ENCODE measurements around the gene C10orf95.

C10orf95 gene

DNA sequence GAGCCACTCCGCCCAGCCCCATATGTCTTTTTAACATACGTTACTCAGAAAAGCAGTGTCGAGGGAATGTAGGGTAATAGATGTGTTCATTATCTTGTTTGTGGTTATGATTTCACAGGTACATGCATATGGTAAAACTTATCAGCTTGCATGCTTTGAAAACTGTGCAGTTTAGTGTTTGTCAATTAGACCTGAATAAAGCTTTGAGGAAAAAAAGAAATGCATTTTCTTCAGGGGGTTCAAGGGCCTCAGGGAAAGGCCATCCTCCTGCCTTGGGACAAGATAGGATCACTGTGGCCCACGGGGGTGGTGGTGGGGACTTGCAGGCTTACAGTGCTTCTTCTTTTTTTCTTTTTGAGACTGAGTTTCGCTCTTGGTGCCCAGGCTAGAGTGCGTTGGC, 16.0 kb upstream of the C10orf95 start:
- peaks cover 9% of the 10 kb centered on the region for H3K4me1 ChIP-seq
- H3K4me3 ChIP-seq (ENCODE audit: low read depth, low read length): no peak overlapping the region
- H3K9me3 ChIP-seq (ENCODE audit: control insufficient read depth, low read length): no peaks in the 10 kb centered on the region
- no peaks in the 10 kb centered on the region for H3K27me3 ChIP-seq (ENCODE audit: control insufficient read depth, insufficient read depth, low read length)
- no peak overlapping the region for H2AFZ ChIP-seq
- no peak overlapping the region for H3K27ac ChIP-seq
- TF ChIP-seq CTCF (IDR thresholded peaks at IDR 0.05): no peak
- no peak overlapping the region for H3K9ac ChIP-seq
- no peaks in the 10 kb centered on the region for H3K79me2 ChIP-seq
- no peak overlapping the region for H3K4me2 ChIP-seq (ENCODE audit: low read length)
- no peaks in the 10 kb centered on the region for H3K36me3 ChIP-seq (ENCODE audit: control insufficient read depth, insufficient read depth, low read length)

DNA sequence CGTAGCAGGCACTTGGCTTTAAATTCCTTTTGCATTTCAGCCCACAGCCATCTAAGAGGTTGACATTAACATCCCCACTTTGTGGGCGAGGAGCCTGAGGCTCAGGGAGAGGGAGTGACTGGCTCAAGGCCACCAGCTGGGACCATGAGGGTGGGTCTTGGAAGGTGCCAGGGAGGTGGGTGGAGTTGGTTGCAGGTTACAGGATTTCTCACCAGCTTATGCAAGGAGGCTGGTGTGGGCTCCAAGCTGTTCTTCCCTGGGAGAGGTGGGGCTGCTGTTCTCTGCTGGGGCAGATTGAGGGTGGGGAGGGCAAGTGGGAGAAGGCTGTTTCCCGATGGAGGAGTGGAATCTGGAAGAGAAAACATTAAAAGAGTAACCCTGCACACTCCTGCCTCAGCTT, 14.1 kb upstream of the C10orf95 start:
- TF ChIP-seq CTCF (IDR thresholded peaks at IDR 0.05): no peak
- H3K4me1 ChIP-seq: peaks cover 15% of the 10 kb centered on the region

GRCh38 chr10:102463983-102464382, 12.6 kb upstream of the C10orf95 start:
- no peak overlapping the region for H2AFZ ChIP-seq
- H3K4me2 ChIP-seq (ENCODE audit: low read length): no peak overlapping the region
- H3K4me1 ChIP-seq: peaks cover 15% of the 10 kb centered on the region
- no peak overlapping the region for H3K27ac ChIP-seq
- H3K79me2 ChIP-seq: peaks cover 2% of the 10 kb centered on the region
- H3K36me3 ChIP-seq (ENCODE audit: control insufficient read depth, insufficient read depth, low read length): no peaks in the 10 kb centered on the region
- no peaks in the 10 kb centered on the region for H3K27me3 ChIP-seq (ENCODE audit: control insufficient read depth, insufficient read depth, low read length)
- H3K9me3 ChIP-seq (ENCODE audit: control insufficient read depth, low read length): no peaks in the 10 kb centered on the region
- no peak for TF ChIP-seq CTCF (IDR thresholded peaks at IDR 0.05)
- H3K4me3 ChIP-seq (ENCODE audit: low read depth, low read length): no peak overlapping the region
- no peak overlapping the region for H3K9ac ChIP-seq

More for the DNA sequence above, 14.1 kb upstream of the C10orf95 start:
- Histone ChIP-seq H3K27me3 (ENCODE audit: control insufficient read depth, insufficient read depth, low read length) (no peaks in the 10 kb centered on the region), H3K79me2 (peaks cover 2% of the 10 kb centered on the region), H3K4me2 (ENCODE audit: low read length) (no peak overlapping the region), H3K9ac (no peak overlapping the region), H3K9me3 (ENCODE audit: control insufficient read depth, low read length) (no peaks in the 10 kb centered on the region), H3K27ac (no peak overlapping the region), H2AFZ (no peak overlapping the region), H3K4me3 (ENCODE audit: low read depth, low read length) (no peak overlapping the region), H3K36me3 (ENCODE audit: control insufficient read depth, insufficient read depth, low read length) (no peaks in the 10 kb centered on the region)

GRCh38 chr10:102462512-102463054, 11.2 kb upstream of the C10orf95 start:
- peak overlapping the region; percentile 59 for H2AFZ ChIP-seq
- H3K4me2 ChIP-seq (ENCODE audit: low read length): no peak overlapping the region

More at GRCh38 chr10:102462512-102463054, 11.2 kb upstream of the C10orf95 start:
- Histone ChIP-seq H3K27me3 (ENCODE audit: control insufficient read depth, insufficient read depth, low read length) (no peaks in the 10 kb centered on the region), H3K36me3 (ENCODE audit: control insufficient read depth, insufficient read depth, low read length) (no peaks in the 10 kb centered on the region), H3K4me3 (ENCODE audit: low read depth, low read length) (no peak overlapping the region), H3K9me3 (ENCODE audit: control insufficient read depth, low read length) (no peaks in the 10 kb centered on the region), H3K4me1 (peaks cover 15% of the 10 kb centered on the region), H3K79me2 (peaks cover 2% of the 10 kb centered on the region), H3K9ac (no peak overlapping the region), H3K27ac (no peak overlapping the region)
- TF ChIP-seq CTCF (IDR thresholded peaks at IDR 0.05): no peak
